Activated B cell treated with CpG ODN at 0.5 μM for 24 hours (primary cell): Measurements from ENCODE around the gene FCRL4. TPM values are rescaled to one million over a fixed set of nuclear protein-coding genes. Genes with fewer than 3 reads are reported as not detected.
A peak's percentile ranks its signal among the peaks of the same experiment; 100 is the strongest.

Experiments used
- ATAC-seq: fragments of 200-7000 bp; cut with Tn5 transposase; one replicate; pipeline ENCODE4 v1.10.0; 2021; ENCODE audit warnings: low read depth, mild to moderate bottlenecking, moderate library complexity
- CTCF ChIA-PET: fragments of 350-600 bp; sonication (Branson Sonifier 250); formaldehyde crosslinking; loops from one replicate; lab custom pipeline; 2021; ENCODE audit warnings: antibody characterized with exemption; lab: Charles Lee
- POLR2A ChIA-PET: fragments of 350-600 bp; sonication (Branson Sonifier 250); formaldehyde crosslinking; loops from one replicate; lab custom pipeline; 2021; ENCODE audit warnings: antibody characterized with exemption; lab: Charles Lee
- DNase-seq: peaks from one replicate; pipeline ENCODE4 v3.0.0; 2022
- H3K27ac Mint-ChIP-seq: one replicate; pipeline ENCODE4 v1.8.0; 2020; ENCODE audit warnings: mixed read lengths
- H3K27me3 Mint-ChIP-seq: one replicate; pipeline ENCODE4 v1.8.0; 2021; ENCODE audit warnings: mixed read lengths
- H3K36me3 Mint-ChIP-seq: one replicate; pipeline ENCODE4 v1.8.0; 2021; ENCODE audit warnings: low read depth, mixed read lengths
- H3K4me1 Mint-ChIP-seq: one replicate; pipeline ENCODE4 v1.8.0; 2021; ENCODE audit warnings: mixed read lengths
- H3K4me3 Mint-ChIP-seq: one replicate; pipeline ENCODE4 v1.8.0; 2020; ENCODE audit warnings: mild to moderate bottlenecking, mixed read lengths
- H3K9me3 Mint-ChIP-seq: one replicate; pipeline ENCODE4 v1.8.0; 2020; ENCODE audit warnings: mixed read lengths
- CTCF ChIP-seq: fragments of 200-600 bp; IDR thresholded peaks from one replicate; pipeline ENCODE4 v1.8.0; 2022; ENCODE audit warnings: antibody characterized with exemption, mild to moderate bottlenecking
- intact Hi-C: fragments of 100-400 bp; cut with micrococcal nuclease; formaldehyde crosslinking; loops from one replicate; pipeline ENCODE4 v1.15.1; 2024
- total RNA-seq: library from RNA; stranded (reverse); gene quantifications from 2 replicates; pipeline ENCODE4 v1.2.3, GENCODE V29; 2022

FCRL4 gene
- total RNA-seq, 1 donor from 2014 or later: 6.3 TPM

- H3K27ac Mint-ChIP-seq: no peak overlapping the region
- peak; percentile 78 for ATAC-seq
- CTCF ChIA-PET: interaction anchor here (0.7 to 4.2 kb wide), 9 partner anchors 13 to 236 kb away, joined by 3 to 70 read pairs (median 4); no protein-coding TSS in a partner anchor
Measured at GRCh38 chr1:157626099-157626498, 28.2 kb upstream of the FCRL4 start.

GRCh38 chr1:157624471-157624870, 26.6 kb upstream of the FCRL4 start:
- Mint-ChIP-seq H3K36me3 (no peaks in the 10 kb centered on the region), H3K4me1 (peaks cover 10% of the 10 kb centered on the region), H3K27ac (no peak overlapping the region), H3K27me3 (no peaks in the 10 kb centered on the region), H3K9me3 (no peaks in the 10 kb centered on the region), H3K4me3 (no peak overlapping the region)
- ATAC-seq (no peak), DNase-seq (no peak)
- ChIA-PET CTCF (interaction anchor here (1.1 to 4.2 kb wide), 7 partner anchors 28 to 238 kb away, joined by 3 to 70 read pairs (median 5); no protein-coding TSS in a partner anchor), POLR2A (no interaction called here)
- no peak for TF ChIP-seq CTCF
- intact Hi-C loops: no loop called here

More at GRCh38 chr1:157626099-157626498, 28.2 kb upstream of the FCRL4 start:
- peaks cover 16% of the 10 kb centered on the region for H3K4me1 Mint-ChIP-seq
- no peaks in the 10 kb centered on the region for H3K36me3 Mint-ChIP-seq
- DNase-seq: peak; percentile 36
- H3K9me3 Mint-ChIP-seq: no peaks in the 10 kb centered on the region
- intact Hi-C loops: loop anchor here (1.0 to 2.0 kb wide), 4 partner anchors 27 to 323 kb away; no protein-coding TSS in a partner anchor
- H3K4me3 Mint-ChIP-seq: no peak overlapping the region
- POLR2A ChIA-PET: interaction anchor here (1.0 kb wide), 1 partner anchor 46 kb away, joined by 4 read pairs; no protein-coding TSS in a partner anchor
- TF ChIP-seq CTCF: peak; percentile 47
- H3K27me3 Mint-ChIP-seq: no peaks in the 10 kb centered on the region

GRCh38 chr1:157622471-157622870, 24.6 kb upstream of the FCRL4 start:
- Mint-ChIP-seq H3K4me3 (no peak overlapping the region), H3K27me3 (no peaks in the 10 kb centered on the region), H3K4me1 (peaks cover 10% of the 10 kb centered on the region), H3K27ac (no peak overlapping the region), H3K9me3 (no peaks in the 10 kb centered on the region), H3K36me3 (no peaks in the 10 kb centered on the region)
- DNase-seq (no peak), ATAC-seq (no peak)
- intact Hi-C loops: no loop called here
- TF ChIP-seq CTCF: no peak
- ChIA-PET POLR2A (interaction anchor here (0.6 kb wide), 1 partner anchor 139 kb away, joined by 3 read pairs; no protein-coding TSS in a partner anchor), CTCF (interaction anchor here (1.5 to 1.6 kb wide), 2 partner anchors 16 to 43 kb away, joined by 4 to 6 read pairs; no protein-coding TSS in a partner anchor)

GRCh38 chr1:157618190-157618589, 20.3 kb upstream of the FCRL4 start:
- DNase-seq: no peak
- ChIA-PET POLR2A (no interaction called here), CTCF (interaction anchor here (1.0 kb wide), 1 partner anchor 112 kb away, joined by 3 read pairs; no protein-coding TSS in a partner anchor)
- Mint-ChIP-seq H3K4me3 (no peak overlapping the region), H3K27ac (no peak overlapping the region), H3K9me3 (no peaks in the 10 kb centered on the region), H3K36me3 (no peaks in the 10 kb centered on the region), H3K4me1 (no peaks in the 10 kb centered on the region), H3K27me3 (no peaks in the 10 kb centered on the region)
- ATAC-seq: no peak
- TF ChIP-seq CTCF: no peak
- intact Hi-C loops: no loop called here

GRCh38 chr1:157600236-157600635, 2.4 kb upstream of the FCRL4 start:
- CTCF ChIA-PET: no interaction called here
- H3K4me1 Mint-ChIP-seq: peaks cover 43% of the 10 kb centered on the region

More at GRCh38 chr1:157600236-157600635, 2.4 kb upstream of the FCRL4 start:
- no peak overlapping the region for H3K4me3 Mint-ChIP-seq
- no peak for TF ChIP-seq CTCF
- no peak for ATAC-seq
- H3K27me3 Mint-ChIP-seq: peaks cover 13% of the 10 kb centered on the region
- no peaks in the 10 kb centered on the region for H3K36me3 Mint-ChIP-seq
- no peaks in the 10 kb centered on the region for H3K9me3 Mint-ChIP-seq
- DNase-seq: no peak
- intact Hi-C loops: no loop called here
- H3K27ac Mint-ChIP-seq: no peak overlapping the region
- POLR2A ChIA-PET: interaction anchor here (0.7 kb wide), 1 partner anchor 1832 kb away, joined by 3 read pairs; no protein-coding TSS in a partner anchor
